ENCODE results near the gene DIPK1C.

DNA sequence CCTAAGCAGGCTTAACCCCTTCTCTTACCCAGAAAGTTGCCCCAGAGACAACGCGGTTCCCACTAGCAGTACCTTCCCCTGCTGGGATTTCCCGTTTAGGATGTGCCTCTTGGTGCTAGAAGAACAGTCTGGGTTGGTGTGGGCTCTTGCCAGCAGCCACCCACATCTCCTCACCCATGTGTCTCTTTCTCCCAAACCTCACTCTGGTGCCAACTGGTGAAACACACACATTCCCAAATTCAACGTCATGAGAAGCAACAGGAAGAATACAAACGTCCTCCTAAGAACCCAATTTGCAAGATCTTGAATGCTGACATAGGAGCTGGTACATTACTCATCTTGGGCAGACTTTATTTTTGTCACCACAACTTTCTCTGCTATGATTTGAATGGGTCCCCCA lies 36.2 kb downstream of the DIPK1C start:
- TF ChIP-seq EZH2 (IDR thresholded peaks at IDR 0.05; ENCODE audit: insufficient read depth, poor library complexity, severe bottlenecking) (no peak), EZH2phosphoT487 (IDR thresholded peaks at IDR 0.05; ENCODE audit: insufficient read depth, low read depth) (no peak)
